Ovary (tissue), 9 donors: ENCODE results near the gene AHCY. TPM values are rescaled to one million over a fixed set of nuclear protein-coding genes. Genes with fewer than 3 reads are reported as not detected.

Experiments
- DNase-seq, 5 donors: peaks; one replicate each; pipeline ENCODE4 v3.0.0-alpha.2; 2019 to 2020
- H3K27ac ChIP-seq, 2 donors: fragments of 200-600 bp; one replicate each; pipeline versions ENCODE4 v1.5.1 to v1.8.0; 2019 to 2022
- H3K27me3 ChIP-seq: fragments of 200-600 bp; one replicate; pipeline ENCODE4 v1.8.0; 2022
- H3K36me3 ChIP-seq: fragments of 200-600 bp; sonication (generic); one replicate; pipeline ENCODE4 v1.5.1; 2019
- H3K4me1 ChIP-seq: one replicate; pipeline ENCODE4 v1.8.1; 2013; ENCODE audit warnings: mild to moderate bottlenecking, moderate library complexity; ENCODE audit not compliant: insufficient read depth
- H3K4me3 ChIP-seq: fragments of 200-600 bp; sonication (generic); one replicate; pipeline ENCODE4 v1.5.1; 2017
- H3K9me3 ChIP-seq, 2 donors: fragments of 200-600 bp in 1 of 2; sonication (generic) in 1 of 2; one replicate each; pipeline versions ENCODE4 v1.5.1 to v1.8.1; 2013 to 2019; ENCODE audit warnings: mild to moderate bottlenecking in 1 of 2, moderate library complexity in 1 of 2
- EP300 ChIP-seq: sonication (generic); formaldehyde crosslinking; IDR thresholded peaks from one replicate; pipeline ENCODE4 v1.6.1; 2017; ENCODE audit warnings: antibody characterized with exemption
- POLR2A ChIP-seq: fragments of 450-650 bp; IDR thresholded peaks from one replicate; pipeline ENCODE4 v1.6.1; 2017; ENCODE audit warnings: antibody characterized with exemption, mild to moderate bottlenecking, moderate library complexity
- WGBS, 3 donors: extraction: QIAGEN DNeasy Blood & Tissue Kit in 1 of 3; methylation state at CpG; one replicate each; pipeline versions ENCODE4 v1.1.5 to v1.1.7; 2013 to 2017; 5-methylcytosine and 5-hydroxymethylcytosine counted together
- intact Hi-C, 4 donors: fragments of 100-400 bp; cut with DNase I; formaldehyde crosslinking; loops; one replicate each; pipeline versions ENCODE4 v1.11.0 to v1.15.1; 2022 to 2023
- polyA plus RNA-seq, 2 donors: library from polyadenylated mRNA; stranded (reverse); fragments of 200-250 nt in 1 of 2; fragments of 350-450 nt in 1 of 2; fragmentation: Illumina TruSeq in 1 of 2; extraction: RNeasy Lipid Tissue Mini Kit (QIAGEN cat#74804) in 1 of 2; gene quantifications; one replicate each; pipeline ENCODE4 v1.2.3, GENCODE V29; 2013 to 2014
- total RNA-seq, 7 donors: library from RNA; depleted of rRNA in 2 of 7; stranded (reverse); fragments of >200 nt in 2 of 7; fragmentation: NEBNext Ultra II Directional in 3 of 7; extraction: Animal tissue kit (Norgen Biotek cat#: 25700) in 3 of 7; gene quantifications; one replicate each; pipeline versions ENCODE4 v1.1.0 to v1.2.4, GENCODE V29; 2016 to 2023
- TF ChIP-seq, protein P1 (sequence below), 3 donors: fragments of 450-650 bp in 2 of 3; fragments of 200-600 bp in 1 of 3; IDR thresholded peaks; one replicate each; pipeline versions ENCODE4 v1.5.1 to v1.8.0; 2016 to 2022; ENCODE audit warnings: antibody characterized with exemption in 3 of 3, mild to moderate bottlenecking in 1 of 3
- donor health status: DM: no; HTN: no; CAD: no; lungs with moderate emphysema.
- donor health status: DM: no; HTN: no; CAD: no.
- donor health status: Bipolar disorder and iron deficiency.
- donor health status: DM: yes; HTN: yes; CAD: no.
- donor health status: DM: no; HTN: no; CAD: no.
- donor health status: DM: yes; HTN: yes; CAD: no.

AHCY gene
- total and polyA plus RNA-seq, 9 donors: 97.7 to 190 (median 139) TPM

DNA sequence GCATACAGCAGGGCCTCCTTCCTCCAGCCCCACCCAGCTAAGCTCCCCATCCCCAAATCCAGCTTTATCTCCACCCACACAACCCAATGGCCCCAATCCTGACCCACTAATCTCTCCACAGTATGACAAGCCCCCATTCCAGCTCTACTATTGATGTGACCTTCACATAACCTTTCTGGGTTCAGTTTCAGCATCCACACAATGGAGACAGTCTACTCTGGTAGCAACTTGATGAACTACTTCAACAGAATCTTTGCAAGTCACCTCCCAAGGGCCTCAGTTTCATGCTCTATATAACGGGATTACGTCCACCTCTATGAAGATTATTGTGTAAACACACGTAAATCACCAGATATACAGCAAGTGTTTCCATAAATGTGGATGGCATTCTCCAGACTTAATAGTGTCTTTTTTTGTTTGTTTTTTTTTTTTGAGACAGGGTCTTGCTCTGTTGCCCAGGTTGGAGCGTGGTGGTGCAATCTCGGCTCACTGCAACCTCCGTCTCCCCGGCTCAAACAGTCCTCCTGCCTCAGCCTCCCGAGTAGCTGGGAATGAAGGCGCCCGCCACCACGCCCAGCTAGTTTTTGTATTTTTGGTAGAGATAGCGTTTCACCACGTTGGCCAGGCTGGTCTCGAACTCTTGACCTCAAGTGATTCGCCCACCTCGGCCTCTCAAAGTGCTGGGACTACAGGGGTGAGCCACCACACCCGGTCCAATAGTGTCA is 1.4 kb downstream of the AHCY start:
- Histone ChIP-seq H3K4me3 (no peak overlapping the region), H3K9me3 (no peaks in the 10 kb centered on the region), H3K27ac (no peak overlapping the region), H3K4me1 (peaks cover 6% of the 10 kb centered on the region), H3K36me3 (no peaks in the 10 kb centered on the region), H3K27me3 (no peaks in the 10 kb centered on the region)
- intact Hi-C loops: no loop called here
- peak in 2 of 5 donors; percentile 36 to 43 for DNase-seq
- WGBS, 3 donors: 83 to 85% (median 84%) methylated on average over 17 of the region's 17 CpGs
- TF ChIP-seq POLR2A: no peak

DNA sequence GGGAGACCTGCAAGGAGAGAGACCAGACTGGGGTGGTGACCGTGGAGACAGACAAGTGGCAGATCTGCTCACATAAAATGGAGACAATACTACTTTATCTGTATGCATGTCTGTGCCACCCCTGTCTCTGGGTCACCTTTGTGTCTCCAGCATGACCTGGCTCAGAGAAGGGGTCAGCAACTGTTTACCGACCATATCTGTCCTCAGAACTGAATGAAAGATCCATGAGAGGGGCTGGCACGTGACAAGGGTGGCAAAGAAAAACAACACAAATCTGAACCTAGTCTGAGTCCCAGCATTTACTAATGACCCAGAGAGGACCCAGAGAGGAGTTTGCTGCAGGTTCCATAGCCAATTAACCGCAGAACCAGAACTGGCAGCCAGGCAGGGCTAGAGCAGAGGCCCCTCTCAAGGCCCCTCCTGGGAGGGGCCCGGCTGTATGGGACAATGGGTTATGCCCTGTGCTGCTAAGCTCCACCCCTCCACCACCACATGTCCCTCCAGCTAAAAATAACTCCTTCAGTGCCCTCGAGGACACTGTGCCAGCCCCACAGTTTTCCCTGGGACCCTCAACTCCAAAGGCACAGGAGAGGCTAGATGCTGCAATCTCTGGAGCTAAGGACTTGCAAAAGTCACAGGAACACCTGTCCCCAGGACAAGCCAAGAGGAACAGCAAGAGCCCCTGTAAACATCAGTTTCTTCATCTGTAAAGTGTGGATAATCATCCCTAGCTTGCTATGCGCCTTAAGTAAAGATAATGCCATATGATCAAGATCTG is 2.2 kb downstream of the AHCY start:
- no peaks in the 10 kb centered on the region for H3K36me3 ChIP-seq
- intact Hi-C loops: no loop called here
- H3K27ac ChIP-seq: no peak overlapping the region
- H3K4me1 ChIP-seq: peaks cover 6% of the 10 kb centered on the region
- H3K9me3 ChIP-seq: no peaks in the 10 kb centered on the region
- TF ChIP-seq, protein P1, sequence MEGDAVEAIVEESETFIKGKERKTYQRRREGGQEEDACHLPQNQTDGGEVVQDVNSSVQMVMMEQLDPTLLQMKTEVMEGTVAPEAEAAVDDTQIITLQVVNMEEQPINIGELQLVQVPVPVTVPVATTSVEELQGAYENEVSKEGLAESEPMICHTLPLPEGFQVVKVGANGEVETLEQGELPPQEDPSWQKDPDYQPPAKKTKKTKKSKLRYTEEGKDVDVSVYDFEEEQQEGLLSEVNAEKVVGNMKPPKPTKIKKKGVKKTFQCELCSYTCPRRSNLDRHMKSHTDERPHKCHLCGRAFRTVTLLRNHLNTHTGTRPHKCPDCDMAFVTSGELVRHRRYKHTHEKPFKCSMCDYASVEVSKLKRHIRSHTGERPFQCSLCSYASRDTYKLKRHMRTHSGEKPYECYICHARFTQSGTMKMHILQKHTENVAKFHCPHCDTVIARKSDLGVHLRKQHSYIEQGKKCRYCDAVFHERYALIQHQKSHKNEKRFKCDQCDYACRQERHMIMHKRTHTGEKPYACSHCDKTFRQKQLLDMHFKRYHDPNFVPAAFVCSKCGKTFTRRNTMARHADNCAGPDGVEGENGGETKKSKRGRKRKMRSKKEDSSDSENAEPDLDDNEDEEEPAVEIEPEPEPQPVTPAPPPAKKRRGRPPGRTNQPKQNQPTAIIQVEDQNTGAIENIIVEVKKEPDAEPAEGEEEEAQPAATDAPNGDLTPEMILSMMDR (IDR thresholded peaks at IDR 0.05): no peak
- TF ChIP-seq POLR2A (no peak), EP300 (no peak)
- WGBS, 3 donors: 59 to 64% (median 61%) methylated on average over 7 of the region's 7 CpGs
- no peak for DNase-seq
- H3K4me3 ChIP-seq: no peak overlapping the region
- H3K27me3 ChIP-seq: no peaks in the 10 kb centered on the region

DNA sequence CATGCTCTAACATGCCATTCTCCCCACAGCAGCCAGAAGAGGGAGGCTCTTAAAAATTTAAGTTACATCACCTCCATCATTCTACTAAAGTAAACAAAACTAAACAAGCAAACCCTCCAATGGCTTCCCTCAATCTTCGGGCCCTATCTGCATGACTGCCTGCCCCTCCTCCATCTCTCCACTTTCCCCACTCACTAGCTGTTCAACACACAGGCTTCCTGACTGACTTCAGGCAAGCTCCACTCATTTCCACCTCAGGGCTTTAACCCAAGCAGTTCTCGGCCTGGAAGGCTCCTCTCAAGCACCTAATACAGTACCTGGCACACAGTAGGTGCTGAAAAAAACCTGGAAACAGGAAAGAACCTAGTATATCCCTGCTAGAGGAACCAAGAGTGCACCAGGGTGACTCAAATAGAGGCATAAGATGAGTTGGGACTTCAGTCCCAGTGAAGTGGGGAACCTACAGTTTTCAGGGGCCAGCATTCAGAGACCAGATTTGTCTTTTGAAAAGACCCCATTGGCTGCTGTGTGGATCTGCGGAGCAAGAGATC is 2.8 kb downstream of the AHCY start:
- TF ChIP-seq EP300 (no peak), POLR2A (no peak)
- TF ChIP-seq, protein P1 (IDR thresholded peaks at IDR 0.05): no peak
- no peak for DNase-seq
- H3K4me1 ChIP-seq: peaks cover 6% of the 10 kb centered on the region
- no peaks in the 10 kb centered on the region for H3K36me3 ChIP-seq
- no peak overlapping the region for H3K27ac ChIP-seq
- no peak overlapping the region for H3K4me3 ChIP-seq
- no peaks in the 10 kb centered on the region for H3K27me3 ChIP-seq
- H3K9me3 ChIP-seq: no peaks in the 10 kb centered on the region
- WGBS, 3 donors: 85 to 97% (median 91%) methylated on average over 3 of the region's 3 CpGs
- intact Hi-C loops: no loop called here

DNA sequence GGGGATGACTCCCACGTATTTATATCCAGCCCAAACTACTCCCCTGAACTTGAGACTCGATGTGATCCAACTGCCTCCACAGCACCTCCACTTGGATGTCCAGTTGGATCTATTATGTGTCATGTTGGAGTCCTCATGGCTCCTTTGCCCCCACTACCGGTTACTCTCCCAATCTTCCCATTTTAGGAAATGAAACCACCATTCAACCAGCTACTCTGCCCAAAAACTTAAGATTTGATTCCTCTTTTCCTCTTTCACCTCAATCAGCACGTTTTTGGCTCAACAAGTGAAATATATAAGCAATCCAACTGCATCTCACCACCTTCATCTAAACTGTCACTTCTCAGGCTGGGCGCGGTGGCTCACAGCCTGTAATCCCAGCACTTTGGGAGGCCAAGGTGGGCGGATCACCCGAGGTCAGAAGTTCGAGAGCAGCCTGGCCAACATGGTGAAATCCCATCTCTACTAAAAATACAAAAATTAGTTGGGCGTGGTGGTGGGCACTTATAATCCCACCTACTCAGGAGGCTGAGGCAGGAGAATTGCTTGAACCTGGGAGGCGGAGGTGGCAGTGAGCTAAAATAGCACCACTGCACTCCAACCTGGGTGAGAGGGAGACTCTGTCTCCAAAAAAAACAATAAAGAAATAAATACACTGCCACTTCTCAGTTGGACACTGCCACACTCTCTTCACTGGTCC is 3.4 kb downstream of the AHCY start:
- Histone ChIP-seq H3K36me3 (no peaks in the 10 kb centered on the region), H3K4me1 (peaks cover 6% of the 10 kb centered on the region), H3K27ac (no peak overlapping the region), H3K27me3 (no peaks in the 10 kb centered on the region), H3K9me3 (no peaks in the 10 kb centered on the region), H3K4me3 (no peak overlapping the region)
- no peak for TF ChIP-seq POLR2A
- no peak for TF ChIP-seq EP300
- TF ChIP-seq, protein P1 (IDR thresholded peaks at IDR 0.05): no peak
- intact Hi-C loops: loop anchor here in 1 of 4 donors (5.0 kb wide), 1 partner anchor 107 kb away; no protein-coding TSS in a partner anchor
- DNase-seq: no peak
- WGBS, 3 donors: 81 to 87% (median 86%) methylated on average over 11 of the region's 11 CpGs
